Neutrophil (primary cell): ENCODE data around the gene IGLL1.

ENCODE experiments used
- H3K27ac ChIP-seq: fragments of 200-600 bp; sonication (generic); 2 replicates; pipeline ENCODE4 v1.5.1; 2016; ENCODE audit warnings: mild to moderate bottlenecking, moderate library complexity
- H3K27me3 ChIP-seq: fragments of 200-600 bp; sonication (generic); 2 replicates; pipeline ENCODE4 v1.6.0; 2016; ENCODE audit warnings: mild to moderate bottlenecking
- H3K36me3 ChIP-seq: fragments of 200-600 bp; sonication (generic); 2 replicates; pipeline ENCODE4 v1.5.1; 2017
- H3K4me1 ChIP-seq, 2 experiments: fragments of 200-600 bp in 1 of 2; sonication (generic) in 1 of 2; 1 replicate in 1 of 2; 2 replicates in 1 of 2; pipeline versions ENCODE4 v1.5.1 to v1.6.1; 2013 to 2016; ENCODE audit warnings: low read depth in 1 of 2, low read length in 1 of 2, mild to moderate bottlenecking in 1 of 2, moderate library complexity in 1 of 2; ENCODE audit not compliant: control insufficient read depth in 1 of 2, insufficient read depth in 1 of 2
- H3K4me3 ChIP-seq, 2 experiments: fragments of 200-600 bp in 1 of 2; sonication (generic) in 1 of 2; 1 replicate in 1 of 2; 2 replicates in 1 of 2; pipeline ENCODE4 v1.5.1; 2013 to 2016; ENCODE audit warnings: low read depth in 1 of 2, low read length in 1 of 2, mild to moderate bottlenecking in 1 of 2, moderate library complexity in 1 of 2
- H3K9me3 ChIP-seq: fragments of 200-600 bp; sonication (generic); 2 replicates; pipeline ENCODE4 v1.5.1; 2016
- CTCF ChIP-seq: fragments of 200-600 bp; sonication (generic); IDR thresholded peaks from 2 replicates; pipeline ENCODE4 v1.5.1; 2016; ENCODE audit warnings: antibody characterized with exemption

Gene IGLL1

GRCh38 chr22:23591201-23591791 lies 11.2 kb upstream of the IGLL1 start:
- peak; percentile 32 for TF ChIP-seq CTCF

GRCh38 chr22:23583836-23584235 lies 3.7 kb upstream of the IGLL1 start:
- Histone ChIP-seq H3K36me3 (no peaks in the 10 kb centered on the region), H3K9me3 (no peaks in the 10 kb centered on the region), H3K27me3 (peaks cover 51% of the 10 kb centered on the region), H3K4me1 (no peaks in the 10 kb centered on the region), H3K27ac (no peak overlapping the region), H3K4me3 (no peak overlapping the region)
- no peak for TF ChIP-seq CTCF

More at GRCh38 chr22:23591201-23591791, 11.2 kb upstream of the IGLL1 start:
- Histone ChIP-seq H3K27ac (no peak overlapping the region), H3K9me3 (no peaks in the 10 kb centered on the region), H3K27me3 (no peaks in the 10 kb centered on the region), H3K4me1 (peaks cover 0 to 4% of the 10 kb centered on the region in 2 experiments), H3K4me3 (no peak overlapping the region), H3K36me3 (no peaks in the 10 kb centered on the region)

GRCh38 chr22:23583153-23583552 lies 3.1 kb upstream of the IGLL1 start:
- H3K4me3 ChIP-seq = no peak overlapping the region
- TF ChIP-seq CTCF = no peak
- H3K27me3 ChIP-seq = peaks cover 57% of the 10 kb centered on the region
- no peaks in the 10 kb centered on the region for H3K36me3 ChIP-seq
- H3K4me1 ChIP-seq = no peaks in the 10 kb centered on the region
- no peaks in the 10 kb centered on the region for H3K9me3 ChIP-seq
- no peak overlapping the region for H3K27ac ChIP-seq

GRCh38 chr22:23581260-23581650 lies 1.2 kb upstream of the IGLL1 start:
- Histone ChIP-seq H3K27ac (no peak overlapping the region), H3K9me3 (no peaks in the 10 kb centered on the region), H3K27me3 (peaks cover 72% of the 10 kb centered on the region), H3K4me3 (no peak overlapping the region), H3K4me1 (no peaks in the 10 kb centered on the region), H3K36me3 (no peaks in the 10 kb centered on the region)
- no peak for TF ChIP-seq CTCF

GRCh38 chr22:23580576-23581259 lies 628 bp upstream of the IGLL1 start:
- Histone ChIP-seq H3K4me3 (no peak overlapping the region), H3K4me1 (no peaks in the 10 kb centered on the region), H3K27ac (no peak overlapping the region), H3K9me3 (no peaks in the 10 kb centered on the region), H3K36me3 (no peaks in the 10 kb centered on the region), H3K27me3 (peaks cover 72% of the 10 kb centered on the region)
- TF ChIP-seq CTCF = no peak
